GM21423 (cell line): ENCODE data around the gene CTBP1.

Experiments
- ATAC-seq: cut with Tn5 transposase; IDR thresholded peaks from one replicate; pipeline ENCODE4 v1.9.1; 2021; ENCODE audit warnings: mild to moderate bottlenecking, moderate library complexity; ENCODE audit not compliant: unreplicated experiment

CTBP1 gene

DNA sequence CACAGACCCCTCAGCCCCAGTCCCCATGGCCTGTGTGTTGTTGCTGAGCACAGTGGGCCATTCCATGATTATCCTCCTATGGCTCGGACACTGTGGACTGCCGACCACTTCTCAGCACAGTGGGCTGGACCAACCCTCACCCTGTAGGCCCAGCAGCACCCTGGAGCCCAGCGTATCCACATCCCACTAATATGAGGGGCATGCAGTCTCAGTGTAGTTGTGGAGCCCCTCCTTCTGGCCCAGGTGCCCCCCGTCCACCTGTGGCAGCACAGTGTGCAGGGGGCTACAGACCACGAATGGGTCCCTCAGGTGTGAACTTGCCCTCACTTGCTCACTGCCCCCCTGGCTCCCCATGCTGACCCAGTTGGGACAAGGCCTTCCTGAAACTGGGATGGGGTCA, 84.5 kb downstream of the CTBP1 start:
- ATAC-seq = no peak

DNA sequence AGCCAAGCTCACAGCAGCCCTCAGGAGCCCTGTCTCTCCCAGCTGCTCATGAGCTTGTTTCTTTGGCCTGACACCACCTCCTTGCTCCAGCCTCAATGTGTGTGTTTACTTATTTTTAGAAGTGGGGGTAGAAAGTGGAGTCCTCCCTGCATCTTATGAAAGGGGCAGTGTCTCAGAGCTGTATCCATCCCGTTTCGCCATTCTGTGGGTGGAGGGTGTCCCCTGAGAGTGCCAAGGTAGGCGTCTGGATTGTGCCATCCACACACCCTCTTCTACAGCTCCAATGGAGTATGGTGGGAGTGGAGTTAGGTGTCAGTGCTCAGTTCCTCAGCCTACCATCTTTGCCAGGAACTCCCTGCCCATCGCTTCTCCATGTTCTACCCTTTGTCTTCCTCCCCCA, 84.9 kb downstream of the CTBP1 start:
- ATAC-seq = no peak
